GM12865 (cell line): ENCODE data around the gene TANGO6.

Experiments used
- DNase-seq: peaks from one replicate; pipeline ENCODE4 v3.0.0; 2010; ENCODE audit warnings: low read depth
- H3K4me3 ChIP-seq: 2 replicates; pipeline ENCODE4 v1.5.1; 2011; ENCODE audit warnings: mild to moderate bottlenecking, low read depth, low read length, control low read depth
- CTCF ChIP-seq: IDR thresholded peaks from 2 replicates; pipeline ENCODE4 v1.5.1; 2011; ENCODE audit warnings: low read length, control low read depth, low read depth, inconsistent platforms; ENCODE audit not compliant: insufficient read depth; ENCODE audit errors: missing control alignments

TANGO6 gene

GRCh38 chr16:69036399-69037091 is 193.2 kb downstream of the TANGO6 start:
- no peak for TF ChIP-seq CTCF
- DNase-seq, result no peak
- H3K4me3 ChIP-seq, result no peak overlapping the region

DNA sequence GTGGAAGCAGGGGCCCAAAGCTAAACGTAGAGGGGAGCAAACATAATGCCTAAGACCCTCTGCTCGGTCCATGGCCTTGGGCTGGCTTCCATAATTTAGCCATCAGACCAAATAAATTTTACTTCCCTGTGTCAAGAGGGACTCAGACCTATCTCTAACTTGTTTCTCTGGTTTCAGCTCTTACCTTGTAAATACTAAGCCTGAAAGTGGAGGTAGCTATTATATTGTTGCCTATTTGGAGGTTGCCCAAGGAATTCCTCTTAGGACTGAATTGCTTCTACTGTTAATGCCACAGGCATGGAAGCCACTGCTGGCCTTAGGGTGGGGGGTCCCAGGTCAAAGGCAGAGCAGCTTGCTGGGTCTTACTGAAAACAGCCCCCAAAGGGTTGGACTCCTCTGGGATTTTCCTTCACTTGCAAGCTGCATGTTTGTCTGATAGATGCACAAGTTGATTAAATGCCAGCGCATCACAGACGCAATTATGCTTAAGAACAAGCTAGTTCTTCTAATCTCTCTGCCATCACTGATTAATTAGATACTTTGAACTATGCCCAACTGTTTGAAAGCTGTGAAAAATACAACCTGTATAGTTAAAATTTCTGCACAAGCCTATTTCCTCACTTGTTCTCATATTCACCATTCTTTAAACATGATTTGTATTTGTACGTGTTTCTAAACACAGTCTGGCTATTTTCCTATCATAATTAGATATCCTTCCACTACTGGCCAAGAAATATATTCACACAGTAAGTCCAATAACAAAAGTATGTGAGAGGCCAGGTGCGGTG is 194.2 kb downstream of the TANGO6 start:
- TF ChIP-seq CTCF, result no peak
- DNase-seq, result no peak
- no peak overlapping the region for H3K4me3 ChIP-seq

- DNase-seq, result no peak
- no peak overlapping the region for H3K4me3 ChIP-seq
- TF ChIP-seq CTCF, result no peak
These were observed 196.1 kb downstream of the TANGO6 start for GRCh38 chr16:69039333-69039941.

- no peak overlapping the region for H3K4me3 ChIP-seq
- DNase-seq, result no peak
- TF ChIP-seq CTCF, result no peak
These were observed 197.0 kb downstream of the TANGO6 start for GRCh38 chr16:69040144-69040909.

- H3K4me3 ChIP-seq, result no peak overlapping the region
- no peak for TF ChIP-seq CTCF
- DNase-seq, result no peak
These were observed 205.2 kb downstream of the TANGO6 start for GRCh38 chr16:69048328-69049120.

DNA sequence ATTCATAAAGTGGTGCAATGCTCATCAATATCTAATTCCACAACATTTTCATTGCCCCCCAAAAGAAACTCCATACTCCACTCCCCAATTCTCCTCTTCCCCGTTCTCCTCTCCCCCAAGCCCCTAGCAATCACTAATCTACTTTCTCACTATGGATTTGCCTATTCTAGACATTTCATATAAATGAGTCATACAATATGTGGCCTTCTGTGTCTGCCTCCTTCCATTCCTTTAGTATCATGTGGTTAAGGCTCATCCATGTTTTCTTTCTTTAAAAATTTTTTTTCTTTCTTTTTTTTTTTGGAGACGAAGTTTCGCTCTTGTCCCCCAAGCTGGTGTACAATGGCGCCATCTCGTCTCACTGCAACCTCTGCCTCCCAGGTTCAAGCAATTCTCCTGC is 205.8 kb downstream of the TANGO6 start:
- no peak overlapping the region for H3K4me3 ChIP-seq
- no peak for DNase-seq
- no peak for TF ChIP-seq CTCF
